Central memory CD8-positive, alpha-beta T cell (primary cell): Measurements from ENCODE around the gene NECAP2.

Experiments
- ATAC-seq: fragments of 150-1000 bp; cut with Tn5 transposase; replicated peaks from 2 replicates; pipeline ENCODE4 v1.10.0; 2022; ENCODE audit warnings: mild to moderate bottlenecking, moderate FRiP score, moderate number of reproducible peaks; ENCODE audit not compliant: poor library complexity, severe bottlenecking; ENCODE audit errors: extremely low read depth
- DNase-seq, 2 donors: peaks; one replicate each; pipeline ENCODE4 v3.0.0; 2021; ENCODE audit warnings: low spot score in 2 of 2
- H3K27ac Mint-ChIP-seq: one replicate; pipeline ENCODE4 v1.8.0; 2022; ENCODE audit warnings: low read depth, mild to moderate bottlenecking, moderate library complexity, mixed read lengths
- H3K27me3 Mint-ChIP-seq: one replicate; pipeline ENCODE4 v1.8.0; 2022; ENCODE audit warnings: mixed read lengths
- H3K36me3 Mint-ChIP-seq: one replicate; pipeline ENCODE4 v1.8.0; 2022; ENCODE audit warnings: mild to moderate bottlenecking, moderate library complexity, mixed read lengths; ENCODE audit not compliant: insufficient read depth
- H3K4me1 Mint-ChIP-seq: one replicate; pipeline ENCODE4 v1.8.0; 2022; ENCODE audit warnings: mixed read lengths
- H3K4me3 Mint-ChIP-seq: one replicate; pipeline ENCODE4 v1.8.0; 2022; ENCODE audit warnings: mild to moderate bottlenecking, moderate library complexity, mixed read lengths
- H3K9me3 Mint-ChIP-seq: one replicate; pipeline ENCODE4 v1.8.0; 2022; ENCODE audit warnings: mixed read lengths

NECAP2 gene

DNA sequence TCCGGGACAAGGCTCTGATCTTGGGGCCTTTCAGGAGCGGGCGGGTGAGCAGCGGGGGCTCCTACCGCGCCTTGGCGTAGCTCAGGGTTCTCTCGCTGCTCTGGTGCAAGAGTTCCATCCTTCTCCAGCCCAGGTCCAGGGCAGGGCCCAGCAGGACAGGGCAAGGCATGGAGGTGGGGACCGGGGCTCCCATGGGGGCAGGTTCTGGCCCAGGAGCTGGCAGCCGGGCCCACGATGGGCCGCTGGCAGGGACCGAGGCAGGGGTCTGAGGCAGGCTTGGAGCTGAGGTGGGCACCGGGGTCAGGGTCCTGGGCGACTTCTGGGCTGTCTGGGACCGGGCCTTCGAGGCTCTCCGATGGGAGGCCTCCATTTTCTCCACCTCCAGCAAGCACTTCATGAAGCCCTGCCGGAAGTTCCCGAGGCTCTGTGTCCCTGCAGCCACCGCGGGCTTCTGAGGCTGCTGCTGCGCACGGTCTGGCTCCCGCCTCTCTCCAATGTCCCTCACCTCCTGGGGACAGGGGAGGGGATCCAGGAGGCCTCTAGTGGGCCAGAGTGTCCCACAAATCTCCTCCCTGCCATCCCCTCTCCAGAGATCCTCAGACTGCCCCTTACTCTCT is 30.9 kb upstream of the NECAP2 start:
- Mint-ChIP-seq H3K4me1 (no peaks in the 10 kb centered on the region), H3K36me3 (peaks cover 6% of the 10 kb centered on the region), H3K27ac (peak overlapping the region; percentile 53), H3K9me3 (no peaks in the 10 kb centered on the region), H3K27me3 (no peaks in the 10 kb centered on the region), H3K4me3 (no peak overlapping the region)
- DNase-seq, result no peak
- ATAC-seq, result no peak

DNA sequence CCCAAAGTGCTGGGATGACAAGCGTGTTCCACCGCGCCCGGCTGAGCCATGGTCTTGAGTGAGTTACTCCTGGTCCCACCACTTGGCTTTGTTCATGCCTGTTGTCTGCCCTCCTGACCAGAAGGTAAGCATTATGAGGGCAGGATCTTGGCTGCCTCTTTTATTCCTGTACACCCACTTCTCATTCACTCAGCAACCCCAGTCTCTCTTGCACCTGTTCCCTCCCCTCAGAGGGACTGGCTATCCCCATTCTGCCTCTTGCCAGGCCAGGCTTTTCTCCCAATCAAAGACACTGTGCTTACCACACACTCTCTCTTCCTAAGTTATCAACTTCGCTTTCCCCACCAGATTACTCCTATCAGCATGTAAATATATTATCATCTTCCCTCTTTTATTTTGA is 29.7 kb upstream of the NECAP2 start:
- Mint-ChIP-seq H3K4me1 (no peaks in the 10 kb centered on the region), H3K27ac (no peak overlapping the region), H3K4me3 (no peak overlapping the region), H3K9me3 (no peaks in the 10 kb centered on the region), H3K27me3 (no peaks in the 10 kb centered on the region), H3K36me3 (peaks cover 5% of the 10 kb centered on the region)
- ATAC-seq (no peak), DNase-seq (no peak)

GRCh38 chr1:16413191-16413590 is 27.3 kb upstream of the NECAP2 start:
- ATAC-seq, result no peak
- Mint-ChIP-seq H3K27me3 (no peaks in the 10 kb centered on the region), H3K4me1 (no peaks in the 10 kb centered on the region), H3K4me3 (no peak overlapping the region), H3K9me3 (no peaks in the 10 kb centered on the region), H3K36me3 (peaks cover 5% of the 10 kb centered on the region), H3K27ac (no peak overlapping the region)
- no peak for DNase-seq

DNA sequence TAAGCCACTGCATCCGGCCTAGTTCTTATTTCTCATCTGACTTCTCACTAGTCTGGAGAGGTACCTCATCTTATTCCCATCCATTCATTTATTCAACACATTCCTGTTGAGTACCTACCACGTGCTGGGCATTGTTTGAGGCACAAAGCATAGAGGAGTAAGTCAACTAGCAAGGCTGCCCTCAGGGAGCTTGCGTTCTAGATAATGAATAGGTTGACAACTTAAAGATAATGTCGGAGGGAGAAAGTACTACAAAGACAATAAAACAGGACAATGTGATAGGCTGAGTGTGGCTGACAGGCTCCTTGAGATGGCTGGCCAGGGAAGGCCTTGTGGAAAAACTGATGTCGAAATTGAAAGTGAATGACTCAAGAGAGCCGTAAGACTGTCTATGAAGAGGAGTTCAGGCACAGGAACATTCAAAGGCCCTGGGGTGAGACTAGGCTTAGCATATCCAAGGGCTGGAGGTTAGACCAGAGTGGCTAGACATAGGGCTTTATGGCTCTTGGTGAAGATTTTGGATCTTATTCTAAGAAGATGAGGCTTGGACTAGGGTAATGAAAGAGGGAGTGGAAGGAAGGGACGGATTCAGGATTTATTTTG is 21.6 kb upstream of the NECAP2 start:
- peaks cover 2% of the 10 kb centered on the region for H3K36me3 Mint-ChIP-seq
- peak overlapping the region; percentile 70 for H3K4me3 Mint-ChIP-seq
- H3K27me3 Mint-ChIP-seq, result no peaks in the 10 kb centered on the region
- ATAC-seq (no peak), DNase-seq (no peak)
- peak overlapping the region; percentile 78 for H3K27ac Mint-ChIP-seq
- peaks cover 30% of the 10 kb centered on the region for H3K4me1 Mint-ChIP-seq
- H3K9me3 Mint-ChIP-seq, result no peaks in the 10 kb centered on the region

DNA sequence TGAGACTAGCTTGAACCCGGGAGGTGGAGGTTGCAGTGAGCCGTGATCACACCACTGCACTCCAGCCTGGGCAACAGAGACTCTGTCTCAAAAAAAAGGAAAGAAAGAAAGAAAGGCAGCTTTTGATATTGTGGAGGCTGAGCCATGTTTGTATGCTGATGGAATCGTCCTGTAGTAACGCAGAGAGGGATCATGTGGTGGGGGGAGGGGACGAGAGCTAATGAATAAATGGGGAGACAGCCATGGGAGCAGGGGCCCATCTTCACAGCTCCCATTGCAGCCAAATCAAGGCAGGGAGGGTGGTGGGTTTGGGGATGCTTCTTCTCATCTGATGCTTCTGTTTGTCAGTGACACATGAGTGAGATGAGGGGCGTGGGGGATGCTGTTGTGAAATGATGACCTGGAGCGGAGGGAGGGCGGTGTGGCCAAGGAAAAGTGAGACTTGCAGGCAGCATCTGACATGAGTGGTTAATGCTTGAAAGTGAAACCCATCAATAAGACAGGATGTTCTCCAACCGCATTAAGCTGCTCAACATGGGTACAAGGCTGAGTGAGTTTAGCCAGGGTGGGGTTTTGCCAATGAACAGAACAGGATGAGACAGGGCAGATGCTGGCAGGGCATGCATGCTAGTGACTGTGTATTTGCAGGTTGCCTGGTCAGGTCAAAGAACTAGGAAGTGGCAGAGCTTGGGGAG is 20.0 kb upstream of the NECAP2 start:
- Mint-ChIP-seq H3K4me3 (peak overlapping the region; percentile 70), H3K9me3 (no peaks in the 10 kb centered on the region), H3K27ac (peak overlapping the region; percentile 78), H3K36me3 (peaks cover 2% of the 10 kb centered on the region), H3K4me1 (peaks cover 30% of the 10 kb centered on the region), H3K27me3 (no peaks in the 10 kb centered on the region)
- ATAC-seq, result peak; percentile 99
- peak; percentile 17 to 55 for DNase-seq

DNA sequence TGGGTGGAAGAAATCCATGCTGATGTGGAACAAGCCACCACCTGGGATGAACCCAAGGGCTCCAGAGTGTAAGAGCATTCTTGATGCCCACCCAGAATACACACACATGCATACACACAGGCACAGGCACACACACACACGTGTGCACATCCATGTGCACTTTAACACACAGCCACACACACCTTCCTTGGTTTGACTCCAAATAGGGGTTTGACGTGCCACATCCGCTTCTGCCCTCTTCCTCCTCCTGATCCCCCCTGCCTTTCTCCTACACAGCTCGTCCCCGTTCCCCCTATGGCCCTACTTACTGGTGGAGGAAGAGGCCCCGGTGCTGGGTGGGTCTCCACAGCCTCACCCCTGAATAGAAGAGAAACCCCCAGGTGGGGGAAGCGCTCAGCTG is 19.3 kb upstream of the NECAP2 start:
- no peak for DNase-seq
- H3K27ac Mint-ChIP-seq, result peak overlapping the region; percentile 78
- H3K36me3 Mint-ChIP-seq, result peaks cover 2% of the 10 kb centered on the region
- H3K4me1 Mint-ChIP-seq, result peaks cover 30% of the 10 kb centered on the region
- peak; percentile 59 for ATAC-seq
- no peaks in the 10 kb centered on the region for H3K9me3 Mint-ChIP-seq
- H3K4me3 Mint-ChIP-seq, result peak overlapping the region; percentile 70
- H3K27me3 Mint-ChIP-seq, result no peaks in the 10 kb centered on the region

- ATAC-seq (no peak), DNase-seq (no peak)
- peaks cover 2% of the 10 kb centered on the region for H3K36me3 Mint-ChIP-seq
- H3K9me3 Mint-ChIP-seq, result no peaks in the 10 kb centered on the region
- H3K4me1 Mint-ChIP-seq, result peaks cover 30% of the 10 kb centered on the region
- H3K4me3 Mint-ChIP-seq, result no peak overlapping the region
- no peak overlapping the region for H3K27ac Mint-ChIP-seq
- H3K27me3 Mint-ChIP-seq, result no peaks in the 10 kb centered on the region
These were observed 18.5 kb upstream of the NECAP2 start for GRCh38 chr1:16422041-16422440.

GRCh38 chr1:16425125-16426025 is 15.1 kb upstream of the NECAP2 start:
- Mint-ChIP-seq H3K36me3 (peaks cover 2% of the 10 kb centered on the region), H3K4me3 (no peak overlapping the region), H3K4me1 (peaks cover 14% of the 10 kb centered on the region), H3K9me3 (no peaks in the 10 kb centered on the region), H3K27me3 (no peaks in the 10 kb centered on the region), H3K27ac (no peak overlapping the region)
- ATAC-seq (no peak), DNase-seq (no peak)

DNA sequence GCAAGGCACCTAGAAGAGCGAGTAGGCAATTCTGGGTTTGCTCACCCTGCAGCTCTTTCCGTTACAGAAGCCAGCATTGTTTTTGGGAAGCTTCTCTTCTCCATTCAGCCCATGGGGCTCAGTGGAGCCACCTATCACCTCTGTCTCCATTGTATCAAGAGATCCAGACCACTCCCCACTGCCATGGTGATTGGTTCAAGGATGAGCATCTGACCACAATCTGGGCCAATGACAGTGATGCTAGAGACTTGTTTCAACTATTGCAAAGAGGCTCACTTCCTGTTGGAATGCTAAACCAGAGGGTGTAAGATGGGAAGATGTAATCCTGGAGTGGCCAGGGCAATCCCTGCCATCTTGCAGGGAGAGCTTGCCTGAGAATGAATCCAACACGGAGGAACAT is 9.9 kb upstream of the NECAP2 start:
- H3K36me3 Mint-ChIP-seq, result no peaks in the 10 kb centered on the region
- H3K27me3 Mint-ChIP-seq, result no peaks in the 10 kb centered on the region
- no peak overlapping the region for H3K4me3 Mint-ChIP-seq
- no peaks in the 10 kb centered on the region for H3K9me3 Mint-ChIP-seq
- no peak for ATAC-seq
- no peak overlapping the region for H3K27ac Mint-ChIP-seq
- DNase-seq, result no peak
- H3K4me1 Mint-ChIP-seq, result no peaks in the 10 kb centered on the region

GRCh38 chr1:16433030-16433429 is 7.5 kb upstream of the NECAP2 start:
- H3K9me3 Mint-ChIP-seq, result no peaks in the 10 kb centered on the region
- no peaks in the 10 kb centered on the region for H3K4me1 Mint-ChIP-seq
- no peaks in the 10 kb centered on the region for H3K36me3 Mint-ChIP-seq
- H3K4me3 Mint-ChIP-seq, result no peak overlapping the region
- no peaks in the 10 kb centered on the region for H3K27me3 Mint-ChIP-seq
- ATAC-seq, result no peak
- no peak for DNase-seq
- no peak overlapping the region for H3K27ac Mint-ChIP-seq

DNA sequence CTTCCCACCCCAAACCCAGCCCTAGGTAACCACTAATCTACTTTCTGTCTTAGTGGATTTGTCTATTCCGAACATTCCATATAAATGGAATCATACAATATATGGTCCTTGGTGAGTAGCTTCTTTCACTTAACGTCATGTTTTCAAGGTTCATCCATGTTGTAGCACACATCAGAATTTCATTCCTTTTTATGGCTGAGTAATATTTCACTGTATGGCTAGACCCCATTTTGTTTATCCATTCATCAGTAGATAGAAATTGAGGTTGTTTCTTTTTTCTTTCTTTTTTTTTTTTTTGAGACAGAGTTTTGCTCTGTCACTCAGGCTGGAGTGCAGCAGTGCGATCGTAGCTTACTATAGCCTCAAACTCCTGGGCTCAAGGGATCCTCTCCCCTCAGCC is 6.5 kb upstream of the NECAP2 start:
- DNase-seq (no peak), ATAC-seq (no peak)
- Mint-ChIP-seq H3K9me3 (no peaks in the 10 kb centered on the region), H3K27ac (no peak overlapping the region), H3K27me3 (no peaks in the 10 kb centered on the region), H3K4me3 (no peak overlapping the region), H3K4me1 (no peaks in the 10 kb centered on the region), H3K36me3 (no peaks in the 10 kb centered on the region)

DNA sequence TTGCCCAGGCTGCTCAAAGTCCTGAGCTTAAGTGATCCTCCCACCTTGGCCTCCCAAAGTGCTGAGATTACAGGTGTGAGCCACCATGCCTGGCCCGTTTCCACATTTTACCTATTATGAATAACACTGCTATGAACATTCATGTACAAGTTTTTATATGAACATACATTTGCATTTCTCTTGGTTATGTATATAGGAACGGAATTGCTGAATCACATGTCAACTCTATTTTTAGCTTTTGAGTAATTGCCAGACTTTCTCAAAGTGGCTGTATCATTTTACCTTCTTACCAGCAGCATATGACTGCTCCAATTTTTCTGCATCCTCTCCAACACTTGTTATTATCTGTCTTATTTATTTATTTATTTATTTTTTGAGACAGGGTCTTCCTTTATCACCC is 6.0 kb upstream of the NECAP2 start:
- no peak overlapping the region for H3K27ac Mint-ChIP-seq
- no peak for ATAC-seq
- H3K27me3 Mint-ChIP-seq, result no peaks in the 10 kb centered on the region
- DNase-seq, result no peak
- no peaks in the 10 kb centered on the region for H3K36me3 Mint-ChIP-seq
- no peaks in the 10 kb centered on the region for H3K9me3 Mint-ChIP-seq
- no peaks in the 10 kb centered on the region for H3K4me1 Mint-ChIP-seq
- H3K4me3 Mint-ChIP-seq, result no peak overlapping the region
